Naive B cell (primary cell): Measurements from ENCODE around the gene MYH9. TPM values are rescaled to one million over a fixed set of nuclear protein-coding genes. Genes with fewer than 3 reads are reported as not detected.

Experiments used
- ATAC-seq, 2 donors: fragments of 150-1000 bp; cut with Tn5 transposase; 2 replicates each; pipeline ENCODE4 v1.10.0; 2021; ENCODE audit warnings: low read depth in 2 of 2, mild to moderate bottlenecking in 2 of 2, moderate library complexity in 2 of 2
- DNase-seq: peaks from one replicate; pipeline ENCODE4 v3.0.0; 2022
- H3K27ac Mint-ChIP-seq, 6 donors: one replicate each; pipeline ENCODE4 v1.8.0; 2020 to 2022; ENCODE audit warnings: mild to moderate bottlenecking in 6 of 6, mixed read lengths in 6 of 6, moderate library complexity in 5 of 6, inconsistent platforms in 2 of 6
- H3K27me3 Mint-ChIP-seq, 3 donors: one replicate each; pipeline ENCODE4 v1.8.0; 2021 to 2022; ENCODE audit warnings: mixed read lengths in 3 of 3, mild to moderate bottlenecking in 1 of 3
- H3K36me3 Mint-ChIP-seq, 2 donors: one replicate each; pipeline ENCODE4 v1.8.0; 2020 to 2022; ENCODE audit warnings: mixed read lengths in 2 of 2, inconsistent platforms in 1 of 2, mild to moderate bottlenecking in 1 of 2
- H3K4me1 Mint-ChIP-seq, 3 donors: one replicate each; pipeline ENCODE4 v1.8.0; 2020 to 2022; ENCODE audit warnings: mixed read lengths in 3 of 3, inconsistent platforms in 1 of 3, mild to moderate bottlenecking in 1 of 3, moderate library complexity in 1 of 3
- H3K4me3 Mint-ChIP-seq, 8 donors: one replicate each; pipeline ENCODE4 v1.8.0; 2020 to 2022; ENCODE audit warnings: mild to moderate bottlenecking in 8 of 8, mixed read lengths in 8 of 8, moderate library complexity in 8 of 8, inconsistent platforms in 2 of 8
- H3K9me3 Mint-ChIP-seq, 7 donors: one replicate each; pipeline ENCODE4 v1.8.0; 2020 to 2022; ENCODE audit warnings: mixed read lengths in 7 of 7, mild to moderate bottlenecking in 5 of 7, inconsistent platforms in 2 of 7, moderate library complexity in 1 of 7
- polyA plus RNA-seq, 6 donors: library from polyadenylated mRNA; unstranded; fragments of 300-500 nt; fragmentation: Illumina TruSeq; gene quantifications; one replicate each; pipeline ENCODE4 v1.2.3, GENCODE V29; 2021; ENCODE audit warnings: low read depth in 6 of 6

MYH9 gene
- polyA plus RNA-seq, 6 donors from 2014 or later, result 17.3 to 255 (median 64.5) TPM

DNA sequence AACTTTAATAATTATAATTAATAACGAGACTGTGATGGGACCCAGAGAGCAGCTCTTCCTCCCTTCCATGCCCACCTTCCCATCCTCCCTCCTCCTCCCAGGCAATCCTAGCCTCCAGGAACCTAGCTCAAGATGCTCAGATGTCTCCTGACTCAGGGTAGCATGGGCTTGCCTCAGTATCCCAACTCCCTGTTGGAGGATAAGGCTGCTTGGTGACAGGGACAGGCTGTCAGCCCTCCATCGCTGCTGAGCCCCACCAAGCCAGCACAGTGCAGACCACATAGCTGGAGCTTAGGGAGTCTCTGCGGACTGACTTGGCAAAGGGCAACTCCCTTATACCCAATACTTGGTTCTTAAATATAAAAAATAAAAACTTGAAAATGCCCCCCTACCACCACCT lies 11.5 kb downstream of the MYH9 start:
- Mint-ChIP-seq H3K4me3 (peak overlapping the region; percentile 76 to 94 (median 84)), H3K27me3 (no peaks in the 10 kb centered on the region), H3K4me1 (peaks cover 52 to 97% (median 92%) of the 10 kb centered on the region in 3 donors), H3K27ac (peak overlapping the region; percentile 77 to 99 (median 99)), H3K36me3 (peaks cover 7 to 10% of the 10 kb centered on the region in 2 donors), H3K9me3 (no peaks in the 10 kb centered on the region)
- no peak for ATAC-seq
- DNase-seq, result no peak

GRCh38 chr22:36375071-36375980 lies 12.4 kb downstream of the MYH9 start:
- DNase-seq, result no peak
- Mint-ChIP-seq H3K36me3 (peaks cover 7 to 10% of the 10 kb centered on the region in 2 donors), H3K9me3 (no peaks in the 10 kb centered on the region)

DNA sequence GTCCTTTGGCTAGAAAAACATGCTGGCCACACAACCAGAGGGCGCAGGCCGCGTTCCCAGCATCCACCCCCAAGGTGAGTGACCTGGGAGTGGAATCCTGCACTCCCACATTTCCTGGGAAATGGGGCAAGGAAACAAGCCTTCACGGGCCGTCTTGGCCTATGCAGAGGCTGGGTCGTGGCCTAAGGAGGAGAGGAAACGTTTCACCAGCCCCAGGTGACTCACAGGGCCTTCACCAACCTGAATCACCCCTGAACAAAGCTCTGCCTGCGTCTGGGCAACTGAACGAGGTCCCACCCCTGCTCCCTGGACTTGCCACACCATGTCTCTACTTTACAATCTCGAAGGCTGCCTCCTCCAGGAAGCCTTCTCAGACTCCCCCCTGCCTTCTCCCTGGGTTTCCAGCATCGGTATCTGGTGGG lies 13.2 kb downstream of the MYH9 start:
- Mint-ChIP-seq H3K27me3 (no peaks in the 10 kb centered on the region), H3K36me3 (peaks cover 7 to 10% of the 10 kb centered on the region in 2 donors), H3K4me1 (peaks cover 62 to 97% (median 93%) of the 10 kb centered on the region in 3 donors), H3K9me3 (no peaks in the 10 kb centered on the region), H3K4me3 (peak overlapping the region; percentile 37 to 86 (median 68)), H3K27ac (peak overlapping the region in 4 of 6 donors; percentile 81 to 99 (median 90))
- ATAC-seq, result no peak
- DNase-seq, result no peak

More at GRCh38 chr22:36375071-36375980, 12.4 kb downstream of the MYH9 start:
- peak overlapping the region; percentile 15 to 80 (median 68) for H3K4me3 Mint-ChIP-seq
- H3K27ac Mint-ChIP-seq, result peak overlapping the region; percentile 81 to 99 (median 90)
- H3K4me1 Mint-ChIP-seq, result peaks cover 57 to 97% (median 93%) of the 10 kb centered on the region in 3 donors
- no peak for ATAC-seq
- H3K27me3 Mint-ChIP-seq, result no peaks in the 10 kb centered on the region

DNA sequence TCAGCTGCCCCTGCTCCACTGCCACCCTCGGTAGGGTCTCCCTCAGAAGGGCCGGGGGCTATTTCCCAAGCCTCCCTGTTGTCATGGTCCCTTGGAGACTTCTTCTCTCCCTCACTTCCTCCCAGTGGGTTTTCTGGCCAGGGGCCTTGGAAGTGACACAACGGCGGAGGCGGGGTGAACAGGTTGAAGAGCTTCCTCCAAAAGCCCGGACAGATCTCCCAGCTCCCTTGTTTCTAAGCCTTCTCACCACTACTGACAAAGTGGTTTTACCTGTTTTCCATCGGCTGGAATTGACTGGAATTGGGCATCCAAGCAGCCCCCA lies 14.5 kb downstream of the MYH9 start:
- no peaks in the 10 kb centered on the region for H3K27me3 Mint-ChIP-seq
- H3K4me3 Mint-ChIP-seq, result peak overlapping the region; percentile 70 to 90 (median 80)
- DNase-seq (no peak), ATAC-seq (no peak)
- peaks cover 67 to 97% (median 93%) of the 10 kb centered on the region in 3 donors for H3K4me1 Mint-ChIP-seq
- no peaks in the 10 kb centered on the region for H3K9me3 Mint-ChIP-seq
- H3K36me3 Mint-ChIP-seq, result peaks cover 6 to 10% of the 10 kb centered on the region in 2 donors
- peak overlapping the region; percentile 93 to 99 (median 94) for H3K27ac Mint-ChIP-seq

GRCh38 chr22:36371920-36372319 lies 15.8 kb downstream of the MYH9 start:
- no peaks in the 10 kb centered on the region for H3K27me3 Mint-ChIP-seq
- peaks cover 62 to 96% (median 91%) of the 10 kb centered on the region in 3 donors for H3K4me1 Mint-ChIP-seq
- peaks cover 0 to 6% of the 10 kb centered on the region in 2 donors for H3K36me3 Mint-ChIP-seq
- ATAC-seq, result no peak
- H3K9me3 Mint-ChIP-seq, result no peaks in the 10 kb centered on the region
- no peak for DNase-seq
- H3K27ac Mint-ChIP-seq, result peak overlapping the region; percentile 56 to 99 (median 84)
- H3K4me3 Mint-ChIP-seq, result peak overlapping the region; percentile 42 to 90 (median 81)

GRCh38 chr22:36369922-36370791 lies 17.6 kb downstream of the MYH9 start:
- Mint-ChIP-seq H3K27ac (peak overlapping the region; percentile 83 to 99 (median 96)), H3K9me3 (no peaks in the 10 kb centered on the region), H3K4me1 (peaks cover 62 to 93% (median 88%) of the 10 kb centered on the region in 3 donors), H3K36me3 (peaks cover 0 to 6% of the 10 kb centered on the region in 2 donors), H3K4me3 (peak overlapping the region; percentile 48 to 93 (median 85)), H3K27me3 (no peaks in the 10 kb centered on the region)
- peak; percentile 88 to 92 for ATAC-seq
- DNase-seq, result peak; percentile 63

- Mint-ChIP-seq H3K4me3 (peak overlapping the region; percentile 48 to 93 (median 79)), H3K27ac (peak overlapping the region; percentile 89 to 99 (median 96)), H3K4me1 (peaks cover 66 to 94% (median 89%) of the 10 kb centered on the region in 3 donors), H3K36me3 (peaks cover 0 to 6% of the 10 kb centered on the region in 2 donors), H3K27me3 (no peaks in the 10 kb centered on the region), H3K9me3 (no peaks in the 10 kb centered on the region)
- DNase-seq (no peak), ATAC-seq (no peak)
Observed at GRCh38 chr22:36369004-36369921, 18.5 kb downstream of the MYH9 start.

DNA sequence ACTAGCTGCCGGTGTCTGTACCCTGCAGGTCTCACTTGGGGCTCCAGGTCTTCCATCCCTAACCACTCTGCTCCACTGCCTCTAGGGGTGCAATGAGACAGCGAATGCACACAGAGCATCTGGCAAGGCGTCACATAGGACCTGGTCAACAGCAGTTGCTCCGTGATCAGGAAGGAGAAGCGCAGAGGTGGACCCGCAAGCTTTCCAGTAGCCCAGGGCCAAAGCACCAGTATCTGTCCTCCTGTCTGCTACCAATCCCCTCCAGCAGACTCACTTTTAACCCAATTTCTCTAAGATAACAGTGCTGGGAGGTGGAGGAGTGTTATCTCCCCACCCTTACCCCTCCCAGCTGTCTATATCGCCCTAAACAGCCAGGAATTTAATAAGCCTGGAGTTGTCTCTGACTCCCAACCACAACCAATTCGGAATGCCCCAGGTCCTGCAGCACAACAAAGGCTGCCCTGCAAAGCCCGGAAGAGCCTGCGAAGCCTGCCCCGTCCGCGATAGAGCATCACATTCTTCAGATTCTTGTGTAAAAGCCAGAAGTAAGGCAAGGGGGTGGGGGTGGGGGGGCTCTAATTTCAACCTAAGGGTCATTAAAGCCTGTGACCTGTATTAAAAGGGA lies 19.3 kb downstream of the MYH9 start:
- H3K36me3 Mint-ChIP-seq, result peaks cover 0 to 5% of the 10 kb centered on the region in 2 donors
- peaks cover 70 to 94% (median 91%) of the 10 kb centered on the region in 3 donors for H3K4me1 Mint-ChIP-seq
- no peak for DNase-seq
- no peaks in the 10 kb centered on the region for H3K27me3 Mint-ChIP-seq
- peak overlapping the region; percentile 37 to 85 (median 70) for H3K4me3 Mint-ChIP-seq
- H3K27ac Mint-ChIP-seq, result peak overlapping the region in 5 of 6 donors; percentile 47 to 99 (median 88)
- no peak for ATAC-seq
- no peaks in the 10 kb centered on the region for H3K9me3 Mint-ChIP-seq

GRCh38 chr22:36367479-36367878 lies 20.3 kb downstream of the MYH9 start:
- Mint-ChIP-seq H3K36me3 (no peaks in the 10 kb centered on the region), H3K27ac (peak overlapping the region in 4 of 6 donors; percentile 52 to 88 (median 72))
- DNase-seq, result no peak

DNA sequence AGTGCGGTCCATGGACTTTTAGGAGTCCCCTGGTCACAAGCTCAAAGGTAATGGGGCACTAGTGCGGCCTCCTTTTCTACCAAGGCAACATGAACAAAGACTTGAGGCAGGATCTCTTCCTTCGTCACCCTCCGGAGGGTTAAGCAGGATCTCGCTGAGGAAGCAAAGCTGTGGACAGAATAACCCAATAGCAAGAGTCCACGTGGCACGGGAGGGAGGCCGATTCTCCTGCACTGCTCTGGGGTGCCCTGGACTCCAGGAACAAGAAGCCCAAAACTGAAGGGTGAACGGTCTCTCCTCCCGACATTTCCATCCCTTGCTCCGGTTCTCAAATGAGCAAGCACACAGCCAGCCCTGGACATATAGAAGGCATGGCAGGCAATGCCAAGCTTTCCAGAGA lies 20.7 kb downstream of the MYH9 start:
- Mint-ChIP-seq H3K9me3 (no peaks in the 10 kb centered on the region), H3K36me3 (no peaks in the 10 kb centered on the region), H3K27ac (peak overlapping the region in 3 of 6 donors; percentile 33 to 88 (median 87)), H3K4me1 (peaks cover 74 to 94% (median 91%) of the 10 kb centered on the region in 3 donors), H3K4me3 (peak overlapping the region in 3 of 8 donors; percentile 12 to 41 (median 32)), H3K27me3 (no peaks in the 10 kb centered on the region)
- ATAC-seq (no peak), DNase-seq (no peak)

More at GRCh38 chr22:36367479-36367878, 20.3 kb downstream of the MYH9 start:
- H3K9me3 Mint-ChIP-seq, result no peaks in the 10 kb centered on the region
- ATAC-seq, result no peak
- peaks cover 71 to 94% (median 91%) of the 10 kb centered on the region in 3 donors for H3K4me1 Mint-ChIP-seq
- H3K4me3 Mint-ChIP-seq, result peak overlapping the region in 3 of 8 donors; percentile 8 to 32 (median 8)
- no peaks in the 10 kb centered on the region for H3K27me3 Mint-ChIP-seq

GRCh38 chr22:36366291-36366708 lies 21.5 kb downstream of the MYH9 start:
- Mint-ChIP-seq H3K4me3 (peak overlapping the region in 4 of 8 donors; percentile 1 to 28 (median 22)), H3K36me3 (no peaks in the 10 kb centered on the region), H3K27me3 (no peaks in the 10 kb centered on the region), H3K9me3 (no peaks in the 10 kb centered on the region), H3K4me1 (peaks cover 76 to 94% (median 91%) of the 10 kb centered on the region in 3 donors), H3K27ac (peak overlapping the region; percentile 42 to 92 (median 85))
- ATAC-seq (no peak), DNase-seq (no peak)

DNA sequence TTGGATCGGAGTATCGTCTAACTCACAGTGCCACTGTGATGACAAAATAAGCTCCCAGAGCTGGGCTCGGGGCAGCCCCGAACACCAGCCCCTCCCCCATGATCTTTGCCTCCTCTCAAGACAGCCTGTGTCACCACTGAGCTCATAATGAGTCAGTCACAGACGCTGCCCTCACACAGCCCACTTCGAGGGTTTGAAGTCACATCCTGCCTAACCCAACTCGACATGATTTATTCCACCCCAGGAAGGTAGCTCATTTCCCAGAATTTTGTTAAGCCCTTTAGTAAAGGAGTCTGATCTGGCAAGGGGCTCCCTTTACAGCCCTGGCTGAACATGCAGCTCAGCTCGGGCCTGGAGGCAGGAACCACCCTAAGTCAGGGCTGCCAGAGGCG lies 22.8 kb downstream of the MYH9 start:
- H3K9me3 Mint-ChIP-seq, result no peaks in the 10 kb centered on the region
- H3K36me3 Mint-ChIP-seq, result no peaks in the 10 kb centered on the region
- H3K4me3 Mint-ChIP-seq, result peak overlapping the region in 6 of 8 donors; percentile 44 to 77 (median 66)
- H3K27me3 Mint-ChIP-seq, result no peaks in the 10 kb centered on the region
- H3K4me1 Mint-ChIP-seq, result peaks cover 73 to 94% (median 91%) of the 10 kb centered on the region in 3 donors
- peak overlapping the region; percentile 67 to 92 (median 90) for H3K27ac Mint-ChIP-seq
- ATAC-seq, result peak; percentile 89 to 97
- DNase-seq, result peak; percentile 52
